HepG2 (cell line): Measurements from ENCODE around the gene CA10. TPM values are rescaled to one million over a fixed set of nuclear protein-coding genes. Genes with fewer than 3 reads are reported as not detected.

ENCODE experiments used
- ATAC-seq: fragments of 200-7000 bp; cut with Tn5 transposase; 3 replicates; pipeline ENCODE4 v1.9.1; 2020; ENCODE audit warnings: mild to moderate bottlenecking, moderate library complexity
- BruUV-seq: library from RNA; stranded (reverse); fragments of 400-500 nt; replicated peaks from 2 replicates; lab custom pipeline; 2021; lab: Mats Ljungman, UMichigan
- CTCF ChIA-PET: fragments of 300-600 bp; formaldehyde crosslinking; extraction: SDS; loops from one replicate; lab custom pipeline; 2021; ENCODE audit warnings: low total read pairs, inconsistent platforms, low intra/inter-chr PET ratio; lab: Yijun Ruan, JAX
- POLR2A ChIA-PET: fragments of 350-600 bp; sonication (Branson Sonifier 250); formaldehyde crosslinking; loops from one replicate; lab custom pipeline; 2020; ENCODE audit warnings: antibody characterized with exemption, inconsistent platforms; lab: Yijun Ruan, JAX
- DNase-seq: peaks from one replicate; pipeline ENCODE4 v3.0.0-alpha.2; 2015; ENCODE audit warnings: low spot score
- FAIRE-seq: peaks from 3 replicates; lab custom pipeline; 2011; peaks lifted over from hg19 to GRCh38; lab: Jason Lieb, UNC
- H2AFZ ChIP-seq: one replicate; pipeline ENCODE4 v1.6.1; 2011; ENCODE audit warnings: low read length, inconsistent platforms
- H3K27ac ChIP-seq: fragments of 300-600 bp; 3 replicates; pipeline ENCODE4 v1.8.0; 2011; ENCODE audit warnings: mixed run types, mild to moderate bottlenecking, mixed read lengths, low read length, inconsistent platforms; ENCODE audit not compliant: insufficient read depth; ENCODE audit errors: extremely low read length
- H3K27me3 ChIP-seq, 2 experiments: fragments of 200-600 bp in 1 of 2; 2 replicates in 1 of 2; 3 replicates in 1 of 2; pipeline versions ENCODE4 v1.6.0 to v1.8.0; 2011; ENCODE audit warnings: low read length in 2 of 2, mild to moderate bottlenecking in 2 of 2, moderate library complexity in 2 of 2, inconsistent platforms in 1 of 2; ENCODE audit not compliant: insufficient read depth in 2 of 2, control insufficient read depth in 1 of 2
- H3K36me3 ChIP-seq, 2 experiments: fragments of 200-600 bp in 1 of 2; replicated peaks in 1 of 2; 2 replicates in 1 of 2; 3 replicates in 1 of 2; pipeline versions ENCODE4 v1.5.1 to v1.8.0; 2011; ENCODE audit warnings: low read length in 2 of 2, inconsistent platforms in 1 of 2; ENCODE audit not compliant: insufficient read depth in 2 of 2, control insufficient read depth in 1 of 2
- H3K4me1 ChIP-seq: 2 replicates; pipeline ENCODE4 v1.5.1; 2012; ENCODE audit warnings: low read length, inconsistent platforms; ENCODE audit not compliant: insufficient read depth
- H3K4me2 ChIP-seq: 2 replicates; pipeline ENCODE4 v1.6.0; 2011; ENCODE audit warnings: low read depth, low read length, inconsistent platforms
- H3K4me3 ChIP-seq, 3 experiments: fragments of 200-600 bp in 1 of 3; sonication (generic), shearing (Covaris generic) in 1 of 3; replicated peaks in 1 of 3; 2 replicates each; pipeline ENCODE4 v1.5.1; 2011 to 2016; ENCODE audit warnings: low read length in 3 of 3, inconsistent platforms in 2 of 3, low read depth in 2 of 3, mild to moderate bottlenecking in 2 of 3, control low read depth in 1 of 3, mixed read lengths in 1 of 3; ENCODE audit not compliant: insufficient read depth in 1 of 3
- H3K79me2 ChIP-seq: one replicate; pipeline ENCODE4 v1.6.1; 2011; ENCODE audit warnings: low read length, inconsistent platforms; ENCODE audit not compliant: insufficient read depth
- H3K9ac ChIP-seq: 2 replicates; pipeline ENCODE4 v1.6.0; 2011; ENCODE audit warnings: mild to moderate bottlenecking, low read depth, low read length, inconsistent platforms; ENCODE audit not compliant: insufficient read depth
- H3K9me3 ChIP-seq: 2 replicates; pipeline ENCODE4 v1.5.1; 2012; ENCODE audit warnings: mild to moderate bottlenecking, low read length
- H4K20me1 ChIP-seq: 2 replicates; pipeline ENCODE4 v1.6.0; 2011; ENCODE audit warnings: inconsistent platforms, mild to moderate bottlenecking, low read length, moderate library complexity; ENCODE audit not compliant: insufficient read depth
- CEBPB ChIP-seq: IDR thresholded peaks from 2 replicates; pipeline ENCODE4 v1.6.1; 2011; ENCODE audit warnings: low read depth, low read length, improper control_type of control experiment, borderline replicate concordance
- EP300 ChIP-seq, 3 experiments: sonication (generic) in 1 of 3; formaldehyde crosslinking in 1 of 3; IDR thresholded peaks; 2 replicates each; pipeline versions ENCODE4 v1.5.1 to v1.6.1; 2011 to 2020; ENCODE audit warnings: low read depth in 2 of 3, low read length in 2 of 3, borderline replicate concordance in 1 of 3, improper control_type of control experiment in 1 of 3, mild to moderate bottlenecking in 1 of 3, missing genetic modification reagents in 1 of 3, moderate library complexity in 1 of 3
- FIP1L1 ChIP-seq: fragments of 200-400 bp; formaldehyde crosslinking; IDR thresholded peaks from 2 replicates; pipeline ENCODE4 v1.6.1; 2018; ENCODE audit warnings: low read depth, mild to moderate bottlenecking, low read length, moderate library complexity, borderline replicate concordance; ENCODE audit not compliant: insufficient read depth
- FOXA1 ChIP-seq, 2 experiments: fragments of 450-650 bp in 1 of 2; sonication (generic) in 1 of 2; formaldehyde crosslinking in 1 of 2; IDR thresholded peaks; 2 replicates each; pipeline versions ENCODE4 v1.4.0 to v1.6.1; 2016 to 2020; ENCODE audit warnings: missing genetic modification reagents in 1 of 2
- GMEB1 ChIP-seq: sonication (generic); formaldehyde crosslinking; IDR thresholded peaks from 2 replicates; pipeline ENCODE4 v1.5.1; 2020; ENCODE audit warnings: missing genetic modification reagents, mild to moderate bottlenecking, borderline replicate concordance
- GPN1 ChIP-seq: sonication (generic); formaldehyde crosslinking; IDR thresholded peaks from 2 replicates; pipeline ENCODE4 v1.5.1; 2020; ENCODE audit warnings: missing genetic modification reagents, borderline replicate concordance
- HBP1 ChIP-seq: IDR thresholded peaks from 2 replicates; pipeline ENCODE4 v1.6.1; 2016; ENCODE audit warnings: low read depth, control low read depth
- HMG20B ChIP-seq: conservative IDR thresholded peaks from 2 replicates; pipeline ENCODE4 v1.6.1; 2016; ENCODE audit warnings: missing genetic modification reagents, missing compliant biosample characterization
- ISL2 ChIP-seq: sonication (generic); formaldehyde crosslinking; IDR thresholded peaks from 2 replicates; pipeline ENCODE4 v1.5.0; 2020; ENCODE audit warnings: missing genetic modification reagents
- MED1 ChIP-seq: sonication (generic); formaldehyde crosslinking; IDR thresholded peaks from 2 replicates; pipeline ENCODE4 v1.4.0; 2020; ENCODE audit warnings: missing genetic modification reagents
- SSRP1 ChIP-seq: IDR thresholded peaks from 2 replicates; pipeline ENCODE4 v1.6.1; 2016; ENCODE audit warnings: control low read depth
- ZKSCAN5 ChIP-seq: sonication (generic); formaldehyde crosslinking; IDR thresholded peaks from 2 replicates; pipeline ENCODE4 v1.5.1; 2020; ENCODE audit warnings: mild to moderate bottlenecking, missing genetic modification reagents
- ZMYM3 ChIP-seq: sonication (generic); formaldehyde crosslinking; IDR thresholded peaks from 2 replicates; pipeline ENCODE4 v1.5.1; 2020; ENCODE audit warnings: mild to moderate bottlenecking, missing genetic modification reagents
- ZNF143 ChIP-seq: sonication (generic); formaldehyde crosslinking; IDR thresholded peaks from 2 replicates; pipeline ENCODE4 v1.4.0; 2020; ENCODE audit warnings: missing genetic modification reagents
- ZNF3 ChIP-seq: IDR thresholded peaks from 2 replicates; pipeline ENCODE4 v1.7.0; 2017; ENCODE audit warnings: inconsistent platforms
- ZNF33A ChIP-seq: sonication (generic); formaldehyde crosslinking; IDR thresholded peaks from 2 replicates; pipeline ENCODE4 v1.5.1; 2020; ENCODE audit warnings: missing genetic modification reagents, mild to moderate bottlenecking, moderate library complexity, borderline replicate concordance
- ZNF616 ChIP-seq: sonication (generic); formaldehyde crosslinking; IDR thresholded peaks from 2 replicates; pipeline ENCODE4 v1.5.0; 2020; ENCODE audit warnings: low read depth, mild to moderate bottlenecking, missing genetic modification reagents
- WGBS: methylation state at CpG from one replicate; pipeline ENCODE4 v1.1.6; 2017; ENCODE audit warnings: low lambda C conversion rate; 5-methylcytosine and 5-hydroxymethylcytosine counted together
- in situ Hi-C: cut with HindIII; loops from 2 replicates; pipeline ENCODE4 v1.10.0; 2017; ENCODE audit warnings: low pct_unique_long_range_greater_than_20kb; ENCODE audit not compliant: extremely low pct_ligation_motif_present
- intact Hi-C: fragments of 100-400 bp; cut with micrococcal nuclease; formaldehyde crosslinking; loops from one replicate; pipeline ENCODE4 v1.10.0; 2022; ENCODE audit not compliant: unreplicated experiment
- polyA plus RNA-seq, 8 experiments: library from polyadenylated mRNA; depleted of rRNA in 3 of 8; stranded (reverse) in 7 of 8; unstranded in 1 of 8; fragments of >200 nt; fragmentation: Illumina TruSeq in 4 of 8; extraction: Trizol in 4 of 8; gene quantifications; 2 replicates each; pipeline versions ENCODE4 v1.2.1 to v1.2.3, GENCODE V29; 2011 to 2016; ENCODE audit warnings: low read depth in 4 of 8, missing spikeins in 1 of 8, mixed read lengths in 1 of 8; ENCODE audit not compliant: insufficient read depth in 1 of 8
- total RNA-seq, 5 experiments: library from RNA; depleted of rRNA; stranded (reverse); fragments of >200 nt; fragmentation: Illumina TruSeq; extraction: Trizol; gene quantifications; 2 replicates each; pipeline ENCODE4 v1.2.3, GENCODE V29; 2016; ENCODE audit warnings: low read depth in 1 of 5

CA10 gene
- total and polyA plus RNA-seq, 2 of the 13 experiments (the other 11 are each of a cell fraction or from before 2014, with no cell fraction given), result not detected

- no peak for TF ChIP-seq HBP1 (CRISPR knock-in tag)
- no peak for TF ChIP-seq GPN1 (CRISPR knock-in tag)
- no peak for TF ChIP-seq CEBPB
- no peak for TF ChIP-seq ISL2
- TF ChIP-seq ZKSCAN5, result no peak
- TF ChIP-seq ZMYM3 (CRISPR knock-in tag), result no peak
- TF ChIP-seq ZNF33A (CRISPR knock-in tag), result no peak
These were observed 426.4 kb downstream of the CA10 start (continued) for GRCh38 chr17:51731941-51732722.

DNA sequence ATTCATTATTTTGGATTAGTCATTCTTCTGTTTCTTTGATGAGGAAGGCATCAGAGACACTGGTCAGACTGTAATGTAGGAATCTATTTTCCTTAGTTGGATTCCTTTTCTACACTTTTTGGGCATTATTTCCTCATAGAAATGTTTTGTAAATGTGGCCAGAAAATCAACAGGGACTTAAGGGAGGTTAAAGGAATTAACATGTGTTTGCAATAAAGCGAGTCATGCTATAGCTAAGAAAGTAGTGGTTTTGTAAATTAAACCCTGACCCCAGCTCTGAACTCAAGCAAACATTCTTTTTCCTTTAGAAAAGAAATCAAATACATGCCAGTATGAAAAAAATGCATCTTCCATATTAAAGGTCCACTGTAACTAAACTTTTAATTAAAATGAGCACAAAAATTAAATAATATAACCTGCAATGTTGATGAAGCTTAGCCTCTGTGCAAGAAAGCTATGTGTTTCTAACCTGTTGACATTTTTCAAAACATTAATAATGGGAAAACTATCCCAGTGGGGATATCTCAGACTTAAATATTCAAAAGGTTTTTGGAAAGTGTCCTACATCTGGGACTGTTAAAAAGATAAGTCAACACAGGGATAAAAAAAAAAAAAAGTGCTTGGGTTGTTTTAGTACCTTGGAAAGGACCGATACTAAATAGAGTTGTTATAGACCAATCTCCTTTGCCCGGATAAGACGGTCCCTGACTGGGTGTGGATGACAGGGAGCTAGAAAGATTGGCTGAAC is 428.0 kb downstream of the CA10 start:
- no peaks in the 10 kb centered on the region for H4K20me1 ChIP-seq
- under 1% methylated on average over 4 of the region's 4 CpGs for WGBS
- peaks cover 0 to 11% of the 10 kb centered on the region in 2 experiments; a peak in 2 of 5 replicates for H3K27me3 ChIP-seq
- H3K9me3 ChIP-seq, result no peaks in the 10 kb centered on the region
- ChIA-PET CTCF (no interaction called here), POLR2A (no interaction called here)
- no peaks in the 10 kb centered on the region for H3K36me3 ChIP-seq
- in situ Hi-C loops (loop anchor here (5.0 kb wide), 1 partner anchor 48 kb away; no protein-coding TSS in a partner anchor), intact Hi-C loops (no loop called here)
- no peak for TF ChIP-seq ZNF3 (CRISPR knock-in tag)
- no peak for TF ChIP-seq SSRP1 (CRISPR knock-in tag)
- TF ChIP-seq FOXA1 (IDR thresholded peaks at IDR 0.05), result no peak
- TF ChIP-seq FOXA1 (CRISPR knock-in tag; IDR thresholded peaks at IDR 0.05), result no peak
- no peak for TF ChIP-seq ZNF616 (CRISPR knock-in tag)
- TF ChIP-seq ZNF143 (CRISPR knock-in tag), result no peak
- TF ChIP-seq FIP1L1, result no peak
- TF ChIP-seq HMG20B (CRISPR knock-in tag), result no peak
- TF ChIP-seq EP300 (IDR thresholded peaks at IDR 0.05; ENCODE audit: low read depth in 2 of 2, low read length in 2 of 2), result no peak
- TF ChIP-seq EP300 (CRISPR knock-in tag; IDR thresholded peaks at IDR 0.05; ENCODE audit: borderline replicate concordance), result no peak
- TF ChIP-seq GMEB1, result no peak
- no peak for TF ChIP-seq MED1 (CRISPR knock-in tag)
- H3K4me1 ChIP-seq, result no peaks in the 10 kb centered on the region
- no peak for ATAC-seq
- no peak overlapping the region for H3K27ac ChIP-seq
- DNase-seq, result no peak
- H2AFZ ChIP-seq, result no peak overlapping the region
- no peak overlapping the region for H3K4me3 ChIP-seq
- H3K4me2 ChIP-seq, result no peak overlapping the region
- H3K79me2 ChIP-seq, result no peaks in the 10 kb centered on the region
- FAIRE-seq, result no peak
- no TSS peak for BruUV-seq
- H3K9ac ChIP-seq, result no peak overlapping the region
